GM19193 (cell line): ENCODE results near the gene PAQR7.

Experiments
- POLR2A ChIP-seq: IDR thresholded peaks from 4 replicates; pipeline ENCODE4 v1.6.1; 2011; ENCODE audit not compliant: insufficient read depth, insufficient read length; ENCODE audit errors: extremely low read depth

Gene PAQR7

GRCh38 chr1:25871704-25872494 is 3.6 kb downstream of the PAQR7 start:
- no peak for TF ChIP-seq POLR2A

GRCh38 chr1:25871086-25871703 is 4.3 kb downstream of the PAQR7 start:
- no peak for TF ChIP-seq POLR2A

GRCh38 chr1:25870614-25871013 is 4.9 kb downstream of the PAQR7 start:
- TF ChIP-seq POLR2A = no peak

GRCh38 chr1:25869909-25870606 is 5.5 kb downstream of the PAQR7 start:
- TF ChIP-seq POLR2A = no peak

- TF ChIP-seq POLR2A = no peak
These were observed 8.1 kb downstream of the PAQR7 start for GRCh38 chr1:25867210-25867991.

GRCh38 chr1:25866288-25866687 is 9.2 kb downstream of the PAQR7 start:
- no peak for TF ChIP-seq POLR2A

- TF ChIP-seq POLR2A = no peak
These were observed 11.1 kb downstream of the PAQR7 start for GRCh38 chr1:25864434-25864833.

- no peak for TF ChIP-seq POLR2A
These were observed 11.8 kb downstream of the PAQR7 start for GRCh38 chr1:25863486-25864262.

- TF ChIP-seq POLR2A = no peak
These were observed 12.6 kb downstream of the PAQR7 start for GRCh38 chr1:25862785-25863485.

- TF ChIP-seq POLR2A = no peak
These were observed 13.9 kb downstream of the PAQR7 start for GRCh38 chr1:25861316-25862286.

GRCh38 chr1:25858906-25859789 is 16.4 kb downstream of the PAQR7 start, which contains the start of gene AUNIP:
TSS of gene AUNIP (minus strand) at chr1:25859457. CDS start at chr1:25859357, 100 bp downstream.
- peak; percentile 89 for TF ChIP-seq POLR2A
